G401.6 (cell line): ENCODE data around the gene PAPPA.

ENCODE experiments used
- FAIRE-seq: peaks from 2 replicates; lab custom pipeline; 2012; peaks lifted over from hg19 to GRCh38; lab: Jason Lieb, UNC

The PAPPA gene

GRCh38 chr9:116181853-116182610 is 28.4 kb downstream of the PAPPA start:
- FAIRE-seq: no peak

- no peak for FAIRE-seq
These were observed 29.3 kb downstream of the PAPPA start for GRCh38 chr9:116182876-116183275.

- no peak for FAIRE-seq
These were observed 34.1 kb downstream of the PAPPA start for GRCh38 chr9:116187570-116188170.

GRCh38 chr9:116189683-116190082 is 36.1 kb downstream of the PAPPA start:
- FAIRE-seq: no peak

- FAIRE-seq: no peak
These were observed 37.2 kb downstream of the PAPPA start for GRCh38 chr9:116190637-116191396.

GRCh38 chr9:116191576-116192415 is 38.2 kb downstream of the PAPPA start:
- no peak for FAIRE-seq

GRCh38 chr9:116193636-116194035 is 40.0 kb downstream of the PAPPA start:
- no peak for FAIRE-seq

- FAIRE-seq: no peak
These were observed 43.2 kb downstream of the PAPPA start for GRCh38 chr9:116196806-116197205.

- FAIRE-seq: no peak
These were observed 44.8 kb downstream of the PAPPA start for GRCh38 chr9:116198344-116198743.

GRCh38 chr9:116202219-116202912 is 48.8 kb downstream of the PAPPA start:
- no peak for FAIRE-seq

GRCh38 chr9:116204252-116204882 is 50.8 kb downstream of the PAPPA start:
- FAIRE-seq: no peak

GRCh38 chr9:116207371-116208111 is 54.0 kb downstream of the PAPPA start:
- FAIRE-seq: no peak

- FAIRE-seq: no peak
These were observed 55.0 kb downstream of the PAPPA start for GRCh38 chr9:116208417-116209232.

GRCh38 chr9:116209414-116210116 is 56.0 kb downstream of the PAPPA start:
- no peak for FAIRE-seq

- no peak for FAIRE-seq
These were observed 59.5 kb downstream of the PAPPA start for GRCh38 chr9:116212986-116213692.

GRCh38 chr9:116213693-116214047 is 60.1 kb downstream of the PAPPA start:
- FAIRE-seq: no peak

- no peak for FAIRE-seq
These were observed 64.8 kb downstream of the PAPPA start for GRCh38 chr9:116218399-116218798.

- no peak for FAIRE-seq
These were observed 66.1 kb downstream of the PAPPA start for GRCh38 chr9:116219686-116220085.
